Measurements from ENCODE around the gene PTH2R. TPM values are rescaled to one million over a fixed set of nuclear protein-coding genes. Genes with fewer than 3 reads are reported as not detected.

Gene PTH2R
- total and polyA plus RNA-seq, 2 of the 13 experiments (the other 11 are each of a cell fraction or from before 2014, with no cell fraction given) = 0.04 TPM; not detected in 1

GRCh38 chr2:208369091-208369490, 37.5 kb upstream of the PTH2R start (continued):
- TF ChIP-seq, protein P1, sequence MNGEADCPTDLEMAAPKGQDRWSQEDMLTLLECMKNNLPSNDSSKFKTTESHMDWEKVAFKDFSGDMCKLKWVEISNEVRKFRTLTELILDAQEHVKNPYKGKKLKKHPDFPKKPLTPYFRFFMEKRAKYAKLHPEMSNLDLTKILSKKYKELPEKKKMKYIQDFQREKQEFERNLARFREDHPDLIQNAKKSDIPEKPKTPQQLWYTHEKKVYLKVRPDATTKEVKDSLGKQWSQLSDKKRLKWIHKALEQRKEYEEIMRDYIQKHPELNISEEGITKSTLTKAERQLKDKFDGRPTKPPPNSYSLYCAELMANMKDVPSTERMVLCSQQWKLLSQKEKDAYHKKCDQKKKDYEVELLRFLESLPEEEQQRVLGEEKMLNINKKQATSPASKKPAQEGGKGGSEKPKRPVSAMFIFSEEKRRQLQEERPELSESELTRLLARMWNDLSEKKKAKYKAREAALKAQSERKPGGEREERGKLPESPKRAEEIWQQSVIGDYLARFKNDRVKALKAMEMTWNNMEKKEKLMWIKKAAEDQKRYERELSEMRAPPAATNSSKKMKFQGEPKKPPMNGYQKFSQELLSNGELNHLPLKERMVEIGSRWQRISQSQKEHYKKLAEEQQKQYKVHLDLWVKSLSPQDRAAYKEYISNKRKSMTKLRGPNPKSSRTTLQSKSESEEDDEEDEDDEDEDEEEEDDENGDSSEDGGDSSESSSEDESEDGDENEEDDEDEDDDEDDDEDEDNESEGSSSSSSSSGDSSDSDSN (CRISPR knock-in tag; IDR thresholded peaks at IDR 0.05) = no peak
- TF ChIP-seq, protein P2, sequence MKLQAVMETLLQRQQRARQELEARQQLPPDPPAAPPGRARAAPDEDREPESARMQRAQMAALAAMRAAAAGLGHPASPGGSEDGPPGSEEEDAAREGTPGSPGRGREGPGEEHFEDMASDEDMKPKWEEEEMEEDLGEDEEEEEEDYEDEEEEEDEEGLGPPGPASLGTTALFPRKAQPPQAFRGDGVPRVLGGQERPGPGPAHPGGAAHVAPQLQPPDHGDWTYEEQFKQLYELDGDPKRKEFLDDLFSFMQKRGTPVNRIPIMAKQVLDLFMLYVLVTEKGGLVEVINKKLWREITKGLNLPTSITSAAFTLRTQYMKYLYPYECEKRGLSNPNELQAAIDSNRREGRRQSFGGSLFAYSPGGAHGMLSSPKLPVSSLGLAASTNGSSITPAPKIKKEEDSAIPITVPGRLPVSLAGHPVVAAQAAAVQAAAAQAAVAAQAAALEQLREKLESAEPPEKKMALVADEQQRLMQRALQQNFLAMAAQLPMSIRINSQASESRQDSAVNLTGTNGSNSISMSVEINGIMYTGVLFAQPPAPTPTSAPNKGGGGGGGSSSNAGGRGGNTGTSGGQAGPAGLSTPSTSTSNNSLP (IDR thresholded peaks at IDR 0.05; ENCODE audit: low read depth, low read length) = no peak
- no peak for TF ChIP-seq ZNF143 (CRISPR knock-in tag; IDR thresholded peaks at IDR 0.05)
- peak; percentile 84 for TF ChIP-seq FOSL2 (CRISPR knock-in tag; IDR thresholded peaks at IDR 0.05)
- TF ChIP-seq NCOA5 (CRISPR knock-in tag; IDR thresholded peaks at IDR 0.05) = no peak
- TF ChIP-seq, protein P3, sequence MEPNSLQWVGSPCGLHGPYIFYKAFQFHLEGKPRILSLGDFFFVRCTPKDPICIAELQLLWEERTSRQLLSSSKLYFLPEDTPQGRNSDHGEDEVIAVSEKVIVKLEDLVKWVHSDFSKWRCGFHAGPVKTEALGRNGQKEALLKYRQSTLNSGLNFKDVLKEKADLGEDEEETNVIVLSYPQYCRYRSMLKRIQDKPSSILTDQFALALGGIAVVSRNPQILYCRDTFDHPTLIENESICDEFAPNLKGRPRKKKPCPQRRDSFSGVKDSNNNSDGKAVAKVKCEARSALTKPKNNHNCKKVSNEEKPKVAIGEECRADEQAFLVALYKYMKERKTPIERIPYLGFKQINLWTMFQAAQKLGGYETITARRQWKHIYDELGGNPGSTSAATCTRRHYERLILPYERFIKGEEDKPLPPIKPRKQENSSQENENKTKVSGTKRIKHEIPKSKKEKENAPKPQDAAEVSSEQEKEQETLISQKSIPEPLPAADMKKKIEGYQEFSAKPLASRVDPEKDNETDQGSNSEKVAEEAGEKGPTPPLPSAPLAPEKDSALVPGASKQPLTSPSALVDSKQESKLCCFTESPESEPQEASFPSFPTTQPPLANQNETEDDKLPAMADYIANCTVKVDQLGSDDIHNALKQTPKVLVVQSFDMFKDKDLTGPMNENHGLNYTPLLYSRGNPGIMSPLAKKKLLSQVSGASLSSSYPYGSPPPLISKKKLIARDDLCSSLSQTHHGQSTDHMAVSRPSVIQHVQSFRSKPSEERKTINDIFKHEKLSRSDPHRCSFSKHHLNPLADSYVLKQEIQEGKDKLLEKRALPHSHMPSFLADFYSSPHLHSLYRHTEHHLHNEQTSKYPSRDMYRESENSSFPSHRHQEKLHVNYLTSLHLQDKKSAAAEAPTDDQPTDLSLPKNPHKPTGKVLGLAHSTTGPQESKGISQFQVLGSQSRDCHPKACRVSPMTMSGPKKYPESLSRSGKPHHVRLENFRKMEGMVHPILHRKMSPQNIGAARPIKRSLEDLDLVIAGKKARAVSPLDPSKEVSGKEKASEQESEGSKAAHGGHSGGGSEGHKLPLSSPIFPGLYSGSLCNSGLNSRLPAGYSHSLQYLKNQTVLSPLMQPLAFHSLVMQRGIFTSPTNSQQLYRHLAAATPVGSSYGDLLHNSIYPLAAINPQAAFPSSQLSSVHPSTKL (CRISPR knock-in tag; IDR thresholded peaks at IDR 0.05) = peak; percentile 72
- no peak for TF ChIP-seq ZEB1 (IDR thresholded peaks at IDR 0.05; ENCODE audit: insufficient replicate concordance, low read depth)
- peak; percentile 72; the same call in 1 of the 2 replicates for TF ChIP-seq HMG20A (CRISPR knock-in tag; IDR thresholded peaks at IDR 0.05; ENCODE audit: borderline replicate concordance)
- no peak for TF ChIP-seq GZF1 (CRISPR knock-in tag; IDR thresholded peaks at IDR 0.05)
- peak; percentile 65 for TF ChIP-seq RARA (CRISPR knock-in tag; IDR thresholded peaks at IDR 0.05)
- no peak for TF ChIP-seq TFDP1 (CRISPR knock-in tag; IDR thresholded peaks at IDR 0.05; ENCODE audit: borderline replicate concordance)
- TF ChIP-seq ZNF550 (CRISPR knock-in tag; IDR thresholded peaks at IDR 0.05; ENCODE audit: borderline replicate concordance) = no peak
- no peak for TF ChIP-seq ZNF17 (CRISPR knock-in tag; IDR thresholded peaks at IDR 0.05)
- peak; percentile 53 for TF ChIP-seq GATAD2A (CRISPR knock-in tag; IDR thresholded peaks at IDR 0.05)
- TF ChIP-seq FOXK2 (IDR thresholded peaks at IDR 0.05) = peak; percentile 54; the same call in 1 of the 2 replicates
- TF ChIP-seq SYNCRIP (IDR thresholded peaks at IDR 0.05; ENCODE audit: insufficient read depth, low read depth, low read length) = no peak
- TF ChIP-seq SSRP1 (CRISPR knock-in tag; IDR thresholded peaks at IDR 0.05) = no peak
- TF ChIP-seq HMGXB3 (CRISPR knock-in tag; IDR thresholded peaks at IDR 0.05; ENCODE audit: borderline replicate concordance) = no peak

Measured in HepG2 (cell line).